SU-DHL-6 (cell line): ENCODE measurements around the gene TMIE.

Experiments
- H2AFZ ChIP-seq: fragments of 200-600 bp; sonication (generic); 2 replicates; pipeline ENCODE4 v1.6.1; 2014; ENCODE audit warnings: low read depth, mild to moderate bottlenecking, moderate library complexity, mixed read lengths, antibody characterized with exemption, low read length; ENCODE audit not compliant: severe bottlenecking
- H3F3A ChIP-seq: fragments of 200-600 bp; shearing (Covaris generic); 2 replicates; pipeline ENCODE4 v1.6.0; 2016; ENCODE audit warnings: antibody characterized with exemption, mild to moderate bottlenecking; ENCODE audit not compliant: insufficient read depth
- H3K27ac ChIP-seq: fragments of 200-600 bp; sonication (generic); 2 replicates; pipeline ENCODE4 v1.5.1; 2016; ENCODE audit warnings: low read depth, mild to moderate bottlenecking, low read length, moderate library complexity, mixed read lengths
- H3K27me3 ChIP-seq: fragments of 200-600 bp; sonication (generic), shearing (Covaris generic); 2 replicates; pipeline ENCODE4 v1.6.0; 2014; ENCODE audit warnings: mild to moderate bottlenecking, low read length
- H3K36me3 ChIP-seq: fragments of 200-600 bp; sonication (generic); 2 replicates; pipeline ENCODE4 v1.6.1; 2014; ENCODE audit warnings: mild to moderate bottlenecking, low read length, mixed read lengths
- H3K4me2 ChIP-seq: fragments of 300-600, 200-600 bp; shearing (Covaris generic), sonication (generic); 2 replicates; pipeline ENCODE4 v1.6.0; 2014; ENCODE audit warnings: low read length, low read depth, mild to moderate bottlenecking; ENCODE audit not compliant: poor library complexity, severe bottlenecking
- H3K4me3 ChIP-seq: fragments of 200-600 bp; sonication (generic); 2 replicates; pipeline ENCODE4 v1.5.1; 2014; ENCODE audit warnings: antibody characterized with exemption, low read length, mild to moderate bottlenecking, mixed read lengths; ENCODE audit not compliant: insufficient read depth, poor library complexity, severe bottlenecking
- H3K79me2 ChIP-seq: fragments of 200-600 bp; sonication (generic); 2 replicates; pipeline ENCODE4 v1.6.1; 2014; ENCODE audit warnings: mild to moderate bottlenecking, low read length, moderate library complexity; ENCODE audit not compliant: insufficient read depth
- H3K9ac ChIP-seq: fragments of 200-600 bp; sonication (generic); 2 replicates; pipeline ENCODE4 v1.7.0; 2014; ENCODE audit warnings: mild to moderate bottlenecking, low read length
- H3K9me2 ChIP-seq: fragments of 200-600 bp; sonication (generic); replicated peaks from 2 replicates; pipeline ENCODE4 v1.6.1; 2014; ENCODE audit warnings: low read length; ENCODE audit not compliant: insufficient read depth
- H3K9me3 ChIP-seq: fragments of 200-600 bp; sonication (generic); 2 replicates; pipeline ENCODE4 v1.6.1; 2014; ENCODE audit warnings: low read length, mixed read lengths; ENCODE audit not compliant: insufficient read depth
- H4K20me1 ChIP-seq: fragments of 200-600 bp; sonication (generic); 2 replicates; pipeline ENCODE4 v1.6.1; 2014; ENCODE audit warnings: low read depth, mild to moderate bottlenecking, antibody characterized with exemption, low read length, moderate library complexity, mixed read lengths
- EZH2phosphoT487 ChIP-seq: fragments of 200-600 bp; sonication (generic), shearing (Covaris generic); conservative IDR thresholded peaks from 2 replicates; pipeline ENCODE4 v1.6.1; 2018; ENCODE audit warnings: mild to moderate bottlenecking, antibody characterized with exemption, low read length, moderate library complexity, mixed read lengths
- TF ChIP-seq, protein P1 (sequence below): fragments of 200-600 bp; sonication (generic); IDR thresholded peaks from one replicate; pipeline ENCODE4 v1.5.1; 2017; ENCODE audit warnings: antibody characterized with exemption, mild to moderate bottlenecking, low read length, moderate library complexity; ENCODE audit not compliant: insufficient read depth, poor library complexity, severe bottlenecking

The TMIE gene

GRCh38 chr3:46712191-46713049 is 11.2 kb downstream of the TMIE start:
- Histone ChIP-seq H3K4me3 (no peak overlapping the region), H3K79me2 (no peaks in the 10 kb centered on the region), H3K4me2 (no peak overlapping the region), H3K27me3 (no peaks in the 10 kb centered on the region), H3F3A (no peaks in the 10 kb centered on the region), H3K9ac (no peak overlapping the region), H3K27ac (no peak overlapping the region), H3K9me3 (no peaks in the 10 kb centered on the region), H4K20me1 (no peaks in the 10 kb centered on the region), H2AFZ (no peak overlapping the region), H3K9me2 (no peaks in the 10 kb centered on the region), H3K36me3 (no peaks in the 10 kb centered on the region)
- no peak for TF ChIP-seq EZH2phosphoT487
- TF ChIP-seq, protein P1, sequence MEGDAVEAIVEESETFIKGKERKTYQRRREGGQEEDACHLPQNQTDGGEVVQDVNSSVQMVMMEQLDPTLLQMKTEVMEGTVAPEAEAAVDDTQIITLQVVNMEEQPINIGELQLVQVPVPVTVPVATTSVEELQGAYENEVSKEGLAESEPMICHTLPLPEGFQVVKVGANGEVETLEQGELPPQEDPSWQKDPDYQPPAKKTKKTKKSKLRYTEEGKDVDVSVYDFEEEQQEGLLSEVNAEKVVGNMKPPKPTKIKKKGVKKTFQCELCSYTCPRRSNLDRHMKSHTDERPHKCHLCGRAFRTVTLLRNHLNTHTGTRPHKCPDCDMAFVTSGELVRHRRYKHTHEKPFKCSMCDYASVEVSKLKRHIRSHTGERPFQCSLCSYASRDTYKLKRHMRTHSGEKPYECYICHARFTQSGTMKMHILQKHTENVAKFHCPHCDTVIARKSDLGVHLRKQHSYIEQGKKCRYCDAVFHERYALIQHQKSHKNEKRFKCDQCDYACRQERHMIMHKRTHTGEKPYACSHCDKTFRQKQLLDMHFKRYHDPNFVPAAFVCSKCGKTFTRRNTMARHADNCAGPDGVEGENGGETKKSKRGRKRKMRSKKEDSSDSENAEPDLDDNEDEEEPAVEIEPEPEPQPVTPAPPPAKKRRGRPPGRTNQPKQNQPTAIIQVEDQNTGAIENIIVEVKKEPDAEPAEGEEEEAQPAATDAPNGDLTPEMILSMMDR = no peak

DNA sequence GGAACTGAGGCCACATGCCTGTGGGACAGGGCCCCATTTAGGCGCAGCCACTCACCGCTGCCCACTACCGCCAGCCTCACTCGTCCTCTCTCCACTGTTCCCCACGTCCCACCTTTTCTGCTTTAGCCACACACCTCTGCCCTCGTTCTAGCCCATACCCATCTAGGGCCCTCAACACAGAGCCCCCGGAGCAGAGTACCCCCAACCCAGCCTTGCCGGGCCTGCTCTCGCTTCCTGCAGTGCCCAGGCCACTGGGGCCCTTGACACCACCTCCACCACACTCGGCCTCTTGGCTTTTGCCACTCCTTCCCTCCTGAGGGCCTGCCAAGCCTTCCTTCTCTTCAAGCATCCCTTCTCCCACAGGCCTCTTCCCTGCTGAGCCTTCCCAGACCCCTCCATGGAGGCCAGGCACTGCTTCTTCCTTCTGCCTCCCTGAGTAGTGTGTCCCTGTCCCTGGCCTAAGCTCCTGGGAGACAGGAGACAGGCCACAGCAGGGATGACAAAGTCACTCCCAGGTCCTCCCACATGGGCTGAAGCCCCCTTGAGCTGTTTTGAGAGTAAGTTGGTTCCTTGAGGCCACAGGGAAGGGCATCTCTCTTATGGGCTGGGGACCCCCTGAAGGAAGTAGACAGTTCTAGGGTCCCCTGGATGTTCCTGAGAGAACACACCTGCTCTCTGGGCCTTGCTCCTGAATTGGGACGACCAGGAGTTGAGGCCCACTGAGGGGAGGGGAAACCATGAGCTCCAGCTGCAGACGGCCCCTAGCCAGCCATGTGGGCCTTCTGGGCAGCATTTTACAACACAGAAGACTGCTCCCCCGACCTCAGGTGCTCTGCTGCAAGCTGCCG is 12.1 kb downstream of the TMIE start:
- no peaks in the 10 kb centered on the region for H3K36me3 ChIP-seq
- H3K4me3 ChIP-seq = no peak overlapping the region
- no peaks in the 10 kb centered on the region for H3F3A ChIP-seq
- no peaks in the 10 kb centered on the region for H3K27me3 ChIP-seq
- H3K79me2 ChIP-seq = no peaks in the 10 kb centered on the region
- TF ChIP-seq EZH2phosphoT487 = no peak
- TF ChIP-seq, protein P1 = no peak
- H3K27ac ChIP-seq = no peak overlapping the region
- no peak overlapping the region for H2AFZ ChIP-seq
- no peaks in the 10 kb centered on the region for H3K9me3 ChIP-seq
- no peaks in the 10 kb centered on the region for H4K20me1 ChIP-seq
- H3K9me2 ChIP-seq = no peaks in the 10 kb centered on the region
- H3K4me2 ChIP-seq = no peak overlapping the region
- no peak overlapping the region for H3K9ac ChIP-seq

GRCh38 chr3:46713898-46714552 is 12.8 kb downstream of the TMIE start:
- no peaks in the 10 kb centered on the region for H3K9me2 ChIP-seq
- no peak overlapping the region for H3K4me3 ChIP-seq
- H3F3A ChIP-seq = no peaks in the 10 kb centered on the region
- TF ChIP-seq, protein P1 = no peak
- TF ChIP-seq EZH2phosphoT487 = no peak
- H2AFZ ChIP-seq = no peak overlapping the region
- no peaks in the 10 kb centered on the region for H3K27me3 ChIP-seq
- no peaks in the 10 kb centered on the region for H3K9me3 ChIP-seq
- no peaks in the 10 kb centered on the region for H4K20me1 ChIP-seq
- H3K27ac ChIP-seq = no peak overlapping the region
- no peaks in the 10 kb centered on the region for H3K79me2 ChIP-seq
- no peaks in the 10 kb centered on the region for H3K36me3 ChIP-seq
- no peak overlapping the region for H3K4me2 ChIP-seq
- no peak overlapping the region for H3K9ac ChIP-seq
